ENCODE data around the gene PDLIM7. TPM values are rescaled to one million over a fixed set of nuclear protein-coding genes. Genes with fewer than 3 reads are reported as not detected.
A peak's percentile ranks its signal among the peaks of the same experiment; 100 is the strongest.

PDLIM7 gene
- total RNA-seq, 1 experiment from 2014 or later = 400 TPM

DNA sequence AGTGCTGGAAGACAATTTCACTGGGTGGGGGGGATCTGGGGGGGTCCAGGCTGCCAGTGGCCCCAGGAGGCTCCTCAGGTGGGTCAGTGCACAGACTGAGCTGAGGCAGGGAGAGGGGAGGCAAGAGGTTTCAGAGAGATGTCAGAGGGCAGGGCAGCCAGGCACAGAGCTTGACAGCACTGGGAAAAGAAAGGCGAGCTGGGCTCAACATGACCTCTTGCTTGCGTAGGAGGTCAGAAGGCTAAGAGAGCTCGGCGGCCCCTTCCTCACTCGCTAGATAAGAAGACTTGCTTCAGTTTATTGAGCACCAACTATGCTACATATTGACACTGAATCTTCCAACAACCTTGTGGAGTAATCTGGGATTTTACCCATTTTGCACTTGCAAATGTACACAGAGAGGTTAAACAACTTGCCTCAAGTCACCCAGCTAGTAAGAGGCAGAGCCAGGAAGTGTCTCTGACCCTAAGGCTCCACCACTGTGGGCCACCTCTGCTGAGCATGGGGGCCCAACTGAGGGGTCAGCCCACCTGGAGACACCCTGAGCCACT lies 3.5 kb downstream of the PDLIM7 start:
- TSS peak; percentile 0 for BruUV-seq (replicated peaks)
- no peaks in the 10 kb centered on the region for H3K9me3 Mint-ChIP-seq (ENCODE audit: low read depth, unreplicated experiment)
- TF ChIP-seq, protein P1, sequence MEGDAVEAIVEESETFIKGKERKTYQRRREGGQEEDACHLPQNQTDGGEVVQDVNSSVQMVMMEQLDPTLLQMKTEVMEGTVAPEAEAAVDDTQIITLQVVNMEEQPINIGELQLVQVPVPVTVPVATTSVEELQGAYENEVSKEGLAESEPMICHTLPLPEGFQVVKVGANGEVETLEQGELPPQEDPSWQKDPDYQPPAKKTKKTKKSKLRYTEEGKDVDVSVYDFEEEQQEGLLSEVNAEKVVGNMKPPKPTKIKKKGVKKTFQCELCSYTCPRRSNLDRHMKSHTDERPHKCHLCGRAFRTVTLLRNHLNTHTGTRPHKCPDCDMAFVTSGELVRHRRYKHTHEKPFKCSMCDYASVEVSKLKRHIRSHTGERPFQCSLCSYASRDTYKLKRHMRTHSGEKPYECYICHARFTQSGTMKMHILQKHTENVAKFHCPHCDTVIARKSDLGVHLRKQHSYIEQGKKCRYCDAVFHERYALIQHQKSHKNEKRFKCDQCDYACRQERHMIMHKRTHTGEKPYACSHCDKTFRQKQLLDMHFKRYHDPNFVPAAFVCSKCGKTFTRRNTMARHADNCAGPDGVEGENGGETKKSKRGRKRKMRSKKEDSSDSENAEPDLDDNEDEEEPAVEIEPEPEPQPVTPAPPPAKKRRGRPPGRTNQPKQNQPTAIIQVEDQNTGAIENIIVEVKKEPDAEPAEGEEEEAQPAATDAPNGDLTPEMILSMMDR (IDR thresholded peaks at IDR 0.05; ENCODE audit: unreplicated experiment) = no peak
- H3K27me3 Mint-ChIP-seq (ENCODE audit: unreplicated experiment) = peaks cover 11% of the 10 kb centered on the region
- peaks cover 99% of the 10 kb centered on the region for H3K36me3 Mint-ChIP-seq (ENCODE audit: insufficient read depth, unreplicated experiment)
- intact Hi-C loops (cut with micrococcal nuclease; ENCODE audit: unreplicated experiment) = no loop called here
- peak overlapping the region; percentile 78 for H3K27ac Mint-ChIP-seq (ENCODE audit: unreplicated experiment)
- no peak for DNase-seq
- peaks cover 26% of the 10 kb centered on the region for H3K4me1 Mint-ChIP-seq (ENCODE audit: low read depth, unreplicated experiment)
- H3K4me3 Mint-ChIP-seq (ENCODE audit: low read depth, unreplicated experiment) = peak overlapping the region; percentile 68
- CTCF ChIA-PET = interaction anchor here (0.6 to 5.1 kb wide), 4 partner anchors 15 to 1007 kb away, joined by 3 to 18 read pairs (median 4); no protein-coding TSS in a partner anchor

DNA sequence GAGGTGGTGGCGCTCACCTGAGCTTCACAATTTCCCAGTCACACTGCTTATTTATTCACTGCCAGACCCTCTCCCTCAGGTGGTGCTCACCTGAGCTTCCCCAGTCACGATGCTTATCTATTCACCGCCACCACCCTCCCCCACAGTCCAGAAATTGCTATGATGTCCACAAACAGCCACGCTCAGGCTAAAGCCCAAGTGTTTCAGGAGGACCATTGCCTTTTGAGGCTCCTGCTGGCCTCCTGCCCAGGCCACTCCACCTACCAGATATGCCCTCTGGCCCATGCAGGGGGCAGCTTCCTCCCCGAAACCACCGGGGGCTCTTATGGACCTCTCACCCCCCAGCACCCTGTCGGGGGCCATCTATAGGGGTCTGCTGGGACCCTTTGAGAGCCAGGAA lies 4.6 kb downstream of the PDLIM7 start:
- no TSS peak for BruUV-seq (replicated peaks)
- intact Hi-C loops (cut with micrococcal nuclease; ENCODE audit: unreplicated experiment) = no loop called here
- peaks cover 99% of the 10 kb centered on the region for H3K36me3 Mint-ChIP-seq (ENCODE audit: insufficient read depth, unreplicated experiment)
- no peaks in the 10 kb centered on the region for H3K9me3 Mint-ChIP-seq (ENCODE audit: low read depth, unreplicated experiment)
- H3K27me3 Mint-ChIP-seq (ENCODE audit: unreplicated experiment) = peaks cover under 1% of the 10 kb centered on the region
- TF ChIP-seq, protein P1 (IDR thresholded peaks at IDR 0.05; ENCODE audit: unreplicated experiment) = no peak
- CTCF ChIA-PET = no interaction called here
- H3K27ac Mint-ChIP-seq (ENCODE audit: unreplicated experiment) = peak overlapping the region; percentile 78
- peak overlapping the region; percentile 8 for H3K4me3 Mint-ChIP-seq (ENCODE audit: low read depth, unreplicated experiment)
- peaks cover 15% of the 10 kb centered on the region for H3K4me1 Mint-ChIP-seq (ENCODE audit: low read depth, unreplicated experiment)
- DNase-seq = no peak

- TF ChIP-seq, protein P1 (IDR thresholded peaks at IDR 0.05; ENCODE audit: unreplicated experiment) = no peak
- no peak for DNase-seq
- Mint-ChIP-seq H3K27ac (ENCODE audit: unreplicated experiment) (peak overlapping the region; percentile 78), H3K9me3 (ENCODE audit: low read depth, unreplicated experiment) (no peaks in the 10 kb centered on the region), H3K4me1 (ENCODE audit: low read depth, unreplicated experiment) (peaks cover 14% of the 10 kb centered on the region), H3K36me3 (ENCODE audit: insufficient read depth, unreplicated experiment) (peaks cover 99% of the 10 kb centered on the region), H3K27me3 (ENCODE audit: unreplicated experiment) (no peaks in the 10 kb centered on the region), H3K4me3 (ENCODE audit: low read depth, unreplicated experiment) (peak overlapping the region; percentile 8)
- CTCF ChIA-PET = no interaction called here
- BruUV-seq (replicated peaks) = no TSS peak
- intact Hi-C loops (cut with micrococcal nuclease; ENCODE audit: unreplicated experiment) = no loop called here
Observed at GRCh38 chr5:177491983-177492746, 5.2 kb downstream of the PDLIM7 start.

DNA sequence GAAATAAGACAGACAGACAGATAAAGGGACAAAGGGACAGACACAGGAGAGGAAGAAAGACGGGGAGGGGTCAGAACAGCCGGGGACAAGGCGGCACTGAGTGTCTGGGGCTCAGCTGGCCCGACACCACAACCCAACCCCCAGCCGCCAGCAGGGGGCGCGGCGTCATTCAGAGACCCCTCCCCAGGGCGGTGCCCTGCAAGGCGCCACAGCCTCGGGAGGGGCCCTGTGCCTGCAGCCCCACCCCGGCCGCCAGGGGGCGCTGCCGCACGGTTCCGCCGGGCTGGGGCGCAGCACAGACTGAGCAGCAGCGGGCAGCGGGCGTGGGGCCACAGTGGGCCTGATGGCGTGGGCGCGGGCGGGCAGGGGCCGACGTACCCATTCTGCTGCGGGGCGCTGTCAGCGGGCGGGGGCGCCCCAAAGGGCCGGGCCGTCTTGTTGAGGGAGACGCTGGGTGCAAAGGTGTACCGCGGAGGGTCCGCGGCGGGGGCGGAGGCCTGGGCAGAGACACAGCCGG lies 5.9 kb downstream of the PDLIM7 start:
- CTCF ChIA-PET = interaction anchor here (0.6 kb wide), 1 partner anchor 65 kb away, joined by 3 read pairs; the partner anchor contains the start of gene GRK6
- peak; percentile 63 for DNase-seq
- Mint-ChIP-seq H3K4me3 (ENCODE audit: low read depth, unreplicated experiment) (peak overlapping the region; percentile 18), H3K27ac (ENCODE audit: unreplicated experiment) (no peak overlapping the region), H3K4me1 (ENCODE audit: low read depth, unreplicated experiment) (peaks cover 14% of the 10 kb centered on the region), H3K27me3 (ENCODE audit: unreplicated experiment) (no peaks in the 10 kb centered on the region), H3K36me3 (ENCODE audit: insufficient read depth, unreplicated experiment) (peaks cover 99% of the 10 kb centered on the region), H3K9me3 (ENCODE audit: low read depth, unreplicated experiment) (no peaks in the 10 kb centered on the region)
- TF ChIP-seq, protein P1 (IDR thresholded peaks at IDR 0.05; ENCODE audit: unreplicated experiment) = peak; percentile 97
- no TSS peak for BruUV-seq (replicated peaks)
- intact Hi-C loops (cut with micrococcal nuclease; ENCODE audit: unreplicated experiment) = no loop called here
